Measurements from ENCODE around the gene HOXA5. TPM values are rescaled to one million over a fixed set of nuclear protein-coding genes. Genes with fewer than 3 reads are reported as not detected.

Gene HOXA5
- total RNA-seq, 1 experiment from 2014 or later = 7.4 TPM

GRCh38 chr7:27175626-27176523 is 32.4 kb upstream of the HOXA5 start:
- intact Hi-C loops (cut with micrococcal nuclease) = no loop called here
- Mint-ChIP-seq H3K27me3 (ENCODE audit: insufficient read depth, unreplicated experiment) (no peaks in the 10 kb centered on the region), H3K9me3 (ENCODE audit: unreplicated experiment) (no peaks in the 10 kb centered on the region), H3K4me1 (ENCODE audit: insufficient read depth, unreplicated experiment) (peaks cover 12% of the 10 kb centered on the region), H3K4me3 (ENCODE audit: unreplicated experiment) (no peak overlapping the region), H3K36me3 (ENCODE audit: insufficient read depth, unreplicated experiment) (peaks cover 11% of the 10 kb centered on the region), H3K27ac (ENCODE audit: low read depth, unreplicated experiment) (no peak overlapping the region)
- no TSS peak for BruUV-seq (replicated peaks)
- ChIA-PET CTCF (interaction anchor here (0.6 to 1.8 kb wide), 5 partner anchors 9 to 844 kb away, joined by 3 to 8 read pairs (median 3); partner anchors contain the start of gene HOXA11), POLR2A (interaction anchor here (0.5 to 1.3 kb wide), 3 partner anchors 313 to 411 kb away, joined by 3 read pairs; no protein-coding TSS in a partner anchor)
- TF ChIP-seq, protein P1, sequence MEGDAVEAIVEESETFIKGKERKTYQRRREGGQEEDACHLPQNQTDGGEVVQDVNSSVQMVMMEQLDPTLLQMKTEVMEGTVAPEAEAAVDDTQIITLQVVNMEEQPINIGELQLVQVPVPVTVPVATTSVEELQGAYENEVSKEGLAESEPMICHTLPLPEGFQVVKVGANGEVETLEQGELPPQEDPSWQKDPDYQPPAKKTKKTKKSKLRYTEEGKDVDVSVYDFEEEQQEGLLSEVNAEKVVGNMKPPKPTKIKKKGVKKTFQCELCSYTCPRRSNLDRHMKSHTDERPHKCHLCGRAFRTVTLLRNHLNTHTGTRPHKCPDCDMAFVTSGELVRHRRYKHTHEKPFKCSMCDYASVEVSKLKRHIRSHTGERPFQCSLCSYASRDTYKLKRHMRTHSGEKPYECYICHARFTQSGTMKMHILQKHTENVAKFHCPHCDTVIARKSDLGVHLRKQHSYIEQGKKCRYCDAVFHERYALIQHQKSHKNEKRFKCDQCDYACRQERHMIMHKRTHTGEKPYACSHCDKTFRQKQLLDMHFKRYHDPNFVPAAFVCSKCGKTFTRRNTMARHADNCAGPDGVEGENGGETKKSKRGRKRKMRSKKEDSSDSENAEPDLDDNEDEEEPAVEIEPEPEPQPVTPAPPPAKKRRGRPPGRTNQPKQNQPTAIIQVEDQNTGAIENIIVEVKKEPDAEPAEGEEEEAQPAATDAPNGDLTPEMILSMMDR (IDR thresholded peaks at IDR 0.05; ENCODE audit: unreplicated experiment) = no peak
- DNase-seq (ENCODE audit: unreplicated experiment) = no peak

- TF ChIP-seq, protein P1 (IDR thresholded peaks at IDR 0.05; ENCODE audit: unreplicated experiment) = no peak
- POLR2A ChIA-PET = interaction anchor here (0.5 to 1.3 kb wide), 4 partner anchors 312 to 495 kb away, joined by 3 read pairs; no protein-coding TSS in a partner anchor
- no peak overlapping the region for H3K27ac Mint-ChIP-seq (ENCODE audit: low read depth, unreplicated experiment)
- peaks cover 11% of the 10 kb centered on the region for H3K36me3 Mint-ChIP-seq (ENCODE audit: insufficient read depth, unreplicated experiment)
- intact Hi-C loops (cut with micrococcal nuclease) = no loop called here
- no peaks in the 10 kb centered on the region for H3K9me3 Mint-ChIP-seq (ENCODE audit: unreplicated experiment)
- BruUV-seq (replicated peaks) = no TSS peak
- DNase-seq (ENCODE audit: unreplicated experiment) = no peak
- H3K4me3 Mint-ChIP-seq (ENCODE audit: unreplicated experiment) = peak overlapping the region; percentile 59
- CTCF ChIA-PET = interaction anchor here (1.3 kb wide), 1 partner anchor 400 kb away, joined by 3 read pairs; no protein-coding TSS in a partner anchor
- H3K4me1 Mint-ChIP-seq (ENCODE audit: insufficient read depth, unreplicated experiment) = peaks cover 12% of the 10 kb centered on the region
- no peaks in the 10 kb centered on the region for H3K27me3 Mint-ChIP-seq (ENCODE audit: insufficient read depth, unreplicated experiment)
These were observed 31.6 kb upstream of the HOXA5 start for GRCh38 chr7:27174874-27175625.

DNA sequence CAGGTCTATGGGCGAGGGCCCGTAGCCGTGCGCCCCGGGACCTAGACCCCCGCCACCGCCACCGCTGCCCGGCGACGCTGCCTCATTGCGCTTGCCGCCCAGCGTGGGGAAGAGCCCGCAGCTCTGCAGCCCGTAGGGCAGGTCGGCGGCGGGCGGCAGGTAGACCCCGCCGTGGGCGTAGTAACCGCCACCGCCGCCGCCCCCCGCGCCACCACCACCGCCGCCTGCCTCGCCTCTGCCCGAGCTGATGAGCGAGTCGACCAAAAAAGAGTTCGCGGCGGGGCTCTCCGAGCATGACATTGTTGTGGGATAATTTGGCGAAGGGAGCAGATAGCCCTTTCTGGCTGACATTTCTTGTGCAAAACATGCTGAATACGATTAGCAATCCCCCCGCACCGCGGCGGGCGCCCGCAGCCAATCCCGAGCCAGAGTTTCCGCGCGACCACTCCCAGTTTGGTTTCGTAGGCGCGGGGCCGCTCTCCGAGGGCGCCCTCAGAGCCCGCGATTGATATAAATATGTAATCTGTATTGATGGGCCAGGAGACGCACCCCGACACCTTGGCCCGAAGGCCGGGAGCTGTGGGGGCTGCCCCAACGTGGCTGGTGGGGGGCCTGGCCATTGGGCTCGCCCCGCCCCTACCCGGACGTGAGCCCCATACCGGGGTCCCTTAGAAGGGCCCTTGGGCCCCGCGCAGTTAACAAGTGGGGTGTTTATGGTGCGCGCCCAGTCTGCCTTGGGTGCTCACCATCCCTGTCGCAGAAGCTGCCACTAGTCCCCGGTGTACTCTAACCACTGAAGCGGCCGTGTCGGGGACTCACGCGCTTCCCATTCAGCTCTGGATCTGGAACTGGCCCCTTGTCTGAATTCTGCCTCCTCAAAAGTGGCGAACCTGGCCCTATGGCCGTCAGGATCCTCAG is 30.7 kb upstream of the HOXA5 start, which contains the start of gene HOXA10:
Gene HOXA10, minus strand, starts transcription at position 365 of the 918 bp plus-strand sequence. Its CDS starts 14 bp downstream, at position 351.
- Mint-ChIP-seq H3K27ac (ENCODE audit: low read depth, unreplicated experiment) (no peak within 1 kb of the TSS), H3K4me3 (ENCODE audit: unreplicated experiment) (peak within 1 kb of the TSS; percentile 79), H3K36me3 (ENCODE audit: insufficient read depth, unreplicated experiment) (peaks cover 11% of the 10 kb centered on the region), H3K9me3 (ENCODE audit: unreplicated experiment) (no peaks in the 10 kb centered on the region), H3K4me1 (ENCODE audit: insufficient read depth, unreplicated experiment) (peaks cover 12% of the 10 kb centered on the region), H3K27me3 (ENCODE audit: insufficient read depth, unreplicated experiment) (no peaks in the 10 kb centered on the region)
- BruUV-seq (replicated peaks) = no TSS peak
- ChIA-PET CTCF (interaction anchor here (1.5 kb wide), 1 partner anchor 12 kb away, joined by 14 read pairs; no protein-coding TSS in a partner anchor), POLR2A (interaction anchor here (0.7 to 6.3 kb wide), 10 partner anchors 12 to 495 kb away, joined by 3 to 59 read pairs (median 20); partner anchors contain the start of genes HOXA1, HOXA5 and HOXA6)
- TF ChIP-seq, protein P1 (IDR thresholded peaks at IDR 0.05; ENCODE audit: unreplicated experiment) = no peak
- no peak for DNase-seq (ENCODE audit: unreplicated experiment)
- intact Hi-C loops (cut with micrococcal nuclease) = no loop called here

All from MCF 10A (cell line).